ENCODE measurements around the gene ZCCHC14. TPM values are rescaled to one million over a fixed set of nuclear protein-coding genes. Genes with fewer than 3 reads are reported as not detected.
A peak's percentile ranks its signal among the peaks of the same experiment; 100 is the strongest.

The ZCCHC14 gene
- total and polyA plus RNA-seq, 2 of the 13 experiments (the other 11 are each of a cell fraction or from before 2014, with no cell fraction given) = 12.4 to 12.5 TPM

DNA sequence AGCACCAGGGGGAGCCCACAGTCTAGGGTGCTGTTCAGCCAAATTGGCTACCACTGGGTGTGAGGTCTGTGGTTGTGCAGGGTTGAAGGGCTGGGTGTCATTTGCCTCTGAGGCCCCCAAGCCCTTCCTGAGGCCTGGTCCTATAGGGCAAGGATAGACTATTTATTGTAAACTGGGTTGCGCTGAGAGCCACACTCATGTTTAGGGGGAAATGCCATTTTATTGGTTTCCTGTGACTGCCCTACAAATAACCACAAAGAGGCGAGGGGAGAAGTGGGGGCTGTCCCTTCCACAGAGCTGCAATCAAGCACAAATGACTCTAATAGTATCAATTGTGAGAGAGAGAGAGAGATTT is 3.6 kb upstream of the ZCCHC14 start (continued):
- TF ChIP-seq IRF2 (CRISPR knock-in tag; IDR thresholded peaks at IDR 0.05) (0 out of 2 replicates have a peak, but pooled peaks have one; percentile 38), SPEN (CRISPR knock-in tag; IDR thresholded peaks at IDR 0.05; ENCODE audit: low read depth) (no peak), HDAC1 (CRISPR knock-in tag; IDR thresholded peaks at IDR 0.05) (0 out of 2 replicates have a peak, but pooled peaks have one; percentile 3), ZNF619 (CRISPR knock-in tag; IDR thresholded peaks at IDR 0.05) (no peak), YEATS2 (CRISPR knock-in tag; IDR thresholded peaks at IDR 0.05; ENCODE audit: borderline replicate concordance) (no peak), HHEX (CRISPR knock-in tag; IDR thresholded peaks at IDR 0.05) (no peak), ZNF510 (CRISPR knock-in tag; IDR thresholded peaks at IDR 0.05; ENCODE audit: low read depth) (no peak), ZBTB21 (CRISPR knock-in tag; IDR thresholded peaks at IDR 0.05) (no peak), ZNF713 (CRISPR knock-in tag; IDR thresholded peaks at IDR 0.05) (0 out of 2 replicates have a peak, but pooled peaks have one; percentile 54), ZBTB20 (CRISPR knock-in tag; IDR thresholded peaks at IDR 0.05; ENCODE audit: borderline replicate concordance, low read depth) (no peak), STAG1 (CRISPR knock-in tag; IDR thresholded peaks at IDR 0.05) (peak; percentile 84), ZZZ3 (CRISPR knock-in tag; IDR thresholded peaks at IDR 0.05; ENCODE audit: borderline replicate concordance) (no peak), CBFB (CRISPR knock-in tag; IDR thresholded peaks at IDR 0.05) (no peak), ZFP36L2 (CRISPR knock-in tag; IDR thresholded peaks at IDR 0.05) (no peak)
- TF ChIP-seq, protein P1, sequence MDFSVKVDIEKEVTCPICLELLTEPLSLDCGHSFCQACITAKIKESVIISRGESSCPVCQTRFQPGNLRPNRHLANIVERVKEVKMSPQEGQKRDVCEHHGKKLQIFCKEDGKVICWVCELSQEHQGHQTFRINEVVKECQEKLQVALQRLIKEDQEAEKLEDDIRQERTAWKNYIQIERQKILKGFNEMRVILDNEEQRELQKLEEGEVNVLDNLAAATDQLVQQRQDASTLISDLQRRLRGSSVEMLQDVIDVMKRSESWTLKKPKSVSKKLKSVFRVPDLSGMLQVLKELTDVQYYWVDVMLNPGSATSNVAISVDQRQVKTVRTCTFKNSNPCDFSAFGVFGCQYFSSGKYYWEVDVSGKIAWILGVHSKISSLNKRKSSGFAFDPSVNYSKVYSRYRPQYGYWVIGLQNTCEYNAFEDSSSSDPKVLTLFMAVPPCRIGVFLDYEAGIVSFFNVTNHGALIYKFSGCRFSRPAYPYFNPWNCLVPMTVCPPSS (IDR thresholded peaks at IDR 0.05) = no peak
- TF ChIP-seq, protein P2, sequence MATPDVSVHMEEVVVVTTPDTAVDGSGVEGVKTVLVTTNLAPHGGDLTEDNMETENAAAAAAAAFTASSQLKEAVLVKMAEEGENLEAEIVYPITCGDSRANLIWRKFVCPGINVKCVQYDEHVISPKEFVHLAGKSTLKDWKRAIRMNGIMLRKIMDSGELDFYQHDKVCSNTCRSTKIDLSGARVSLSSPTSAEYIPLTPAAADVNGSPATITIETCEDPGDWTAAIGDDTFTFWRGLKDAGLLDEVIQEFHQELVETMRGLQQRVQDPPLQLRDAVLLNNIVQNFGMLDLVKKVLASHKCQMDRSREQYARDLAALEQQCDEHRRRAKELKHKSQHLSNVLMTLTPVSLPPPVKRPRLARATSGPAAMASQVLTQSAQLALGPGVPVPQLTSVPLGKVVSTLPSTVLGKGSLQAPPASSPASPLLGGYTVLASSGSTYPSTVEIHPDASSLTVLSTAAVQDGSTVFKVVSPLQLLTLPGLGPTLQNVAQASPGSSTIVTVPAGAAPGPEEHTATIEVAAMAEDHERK (CRISPR knock-in tag; IDR thresholded peaks at IDR 0.05; ENCODE audit: low read depth) = no peak
- TF ChIP-seq, protein P3, sequence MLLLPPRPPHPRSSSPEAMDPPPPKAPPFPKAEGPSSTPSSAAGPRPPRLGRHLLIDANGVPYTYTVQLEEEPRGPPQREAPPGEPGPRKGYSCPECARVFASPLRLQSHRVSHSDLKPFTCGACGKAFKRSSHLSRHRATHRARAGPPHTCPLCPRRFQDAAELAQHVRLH (CRISPR knock-in tag; IDR thresholded peaks at IDR 0.05; ENCODE audit: borderline replicate concordance, low read depth) = no peak
- TF ChIP-seq, protein P4, sequence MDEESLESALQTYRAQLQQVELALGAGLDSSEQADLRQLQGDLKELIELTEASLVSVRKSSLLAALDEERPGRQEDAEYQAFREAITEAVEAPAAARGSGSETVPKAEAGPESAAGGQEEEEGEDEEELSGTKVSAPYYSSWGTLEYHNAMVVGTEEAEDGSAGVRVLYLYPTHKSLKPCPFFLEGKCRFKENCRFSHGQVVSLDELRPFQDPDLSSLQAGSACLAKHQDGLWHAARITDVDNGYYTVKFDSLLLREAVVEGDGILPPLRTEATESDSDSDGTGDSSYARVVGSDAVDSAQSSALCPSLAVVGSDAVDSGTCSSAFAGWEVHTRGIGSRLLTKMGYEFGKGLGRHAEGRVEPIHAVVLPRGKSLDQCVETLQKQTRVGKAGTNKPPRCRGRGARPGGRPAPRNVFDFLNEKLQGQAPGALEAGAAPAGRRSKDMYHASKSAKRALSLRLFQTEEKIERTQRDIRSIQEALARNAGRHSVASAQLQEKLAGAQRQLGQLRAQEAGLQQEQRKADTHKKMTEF (CRISPR knock-in tag; IDR thresholded peaks at IDR 0.05) = no peak
- TF ChIP-seq, protein P5, sequence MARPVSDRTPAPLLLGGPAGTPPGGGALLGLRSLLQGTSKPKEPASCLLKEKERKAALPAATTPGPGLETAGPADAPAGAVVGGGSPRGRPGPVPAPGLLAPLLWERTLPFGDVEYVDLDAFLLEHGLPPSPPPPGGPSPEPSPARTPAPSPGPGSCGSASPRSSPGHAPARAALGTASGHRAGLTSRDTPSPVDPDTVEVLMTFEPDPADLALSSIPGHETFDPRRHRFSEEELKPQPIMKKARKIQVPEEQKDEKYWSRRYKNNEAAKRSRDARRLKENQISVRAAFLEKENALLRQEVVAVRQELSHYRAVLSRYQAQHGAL (CRISPR knock-in tag; IDR thresholded peaks at IDR 0.05; ENCODE audit: not compliant biosample characterization) = no peak
- TF ChIP-seq, protein P6, sequence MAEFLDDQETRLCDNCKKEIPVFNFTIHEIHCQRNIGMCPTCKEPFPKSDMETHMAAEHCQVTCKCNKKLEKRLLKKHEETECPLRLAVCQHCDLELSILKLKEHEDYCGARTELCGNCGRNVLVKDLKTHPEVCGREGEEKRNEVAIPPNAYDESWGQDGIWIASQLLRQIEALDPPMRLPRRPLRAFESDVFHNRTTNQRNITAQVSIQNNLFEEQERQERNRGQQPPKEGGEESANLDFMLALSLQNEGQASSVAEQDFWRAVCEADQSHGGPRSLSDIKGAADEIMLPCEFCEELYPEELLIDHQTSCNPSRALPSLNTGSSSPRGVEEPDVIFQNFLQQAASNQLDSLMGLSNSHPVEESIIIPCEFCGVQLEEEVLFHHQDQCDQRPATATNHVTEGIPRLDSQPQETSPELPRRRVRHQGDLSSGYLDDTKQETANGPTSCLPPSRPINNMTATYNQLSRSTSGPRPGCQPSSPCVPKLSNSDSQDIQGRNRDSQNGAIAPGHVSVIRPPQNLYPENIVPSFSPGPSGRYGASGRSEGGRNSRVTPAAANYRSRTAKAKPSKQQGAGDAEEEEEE (CRISPR knock-in tag; IDR thresholded peaks at IDR 0.05; ENCODE audit: borderline replicate concordance) = no peak
- TF ChIP-seq, protein P7, sequence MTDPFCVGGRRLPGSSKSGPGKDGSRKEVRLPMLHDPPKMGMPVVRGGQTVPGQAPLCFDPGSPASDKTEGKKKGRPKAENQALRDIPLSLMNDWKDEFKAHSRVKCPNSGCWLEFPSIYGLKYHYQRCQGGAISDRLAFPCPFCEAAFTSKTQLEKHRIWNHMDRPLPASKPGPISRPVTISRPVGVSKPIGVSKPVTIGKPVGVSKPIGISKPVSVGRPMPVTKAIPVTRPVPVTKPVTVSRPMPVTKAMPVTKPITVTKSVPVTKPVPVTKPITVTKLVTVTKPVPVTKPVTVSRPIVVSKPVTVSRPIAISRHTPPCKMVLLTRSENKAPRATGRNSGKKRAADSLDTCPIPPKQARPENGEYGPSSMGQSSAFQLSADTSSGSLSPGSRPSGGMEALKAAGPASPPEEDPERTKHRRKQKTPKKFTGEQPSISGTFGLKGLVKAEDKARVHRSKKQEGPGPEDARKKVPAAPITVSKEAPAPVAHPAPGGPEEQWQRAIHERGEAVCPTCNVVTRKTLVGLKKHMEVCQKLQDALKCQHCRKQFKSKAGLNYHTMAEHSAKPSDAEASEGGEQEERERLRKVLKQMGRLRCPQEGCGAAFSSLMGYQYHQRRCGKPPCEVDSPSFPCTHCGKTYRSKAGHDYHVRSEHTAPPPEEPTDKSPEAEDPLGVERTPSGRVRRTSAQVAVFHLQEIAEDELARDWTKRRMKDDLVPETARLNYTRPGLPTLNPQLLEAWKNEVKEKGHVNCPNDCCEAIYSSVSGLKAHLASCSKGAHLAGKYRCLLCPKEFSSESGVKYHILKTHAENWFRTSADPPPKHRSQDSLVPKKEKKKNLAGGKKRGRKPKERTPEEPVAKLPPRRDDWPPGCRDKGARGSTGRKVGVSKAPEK (CRISPR knock-in tag; IDR thresholded peaks at IDR 0.05; ENCODE audit: borderline replicate concordance) = 0 out of 2 replicates have a peak, but pooled peaks have one; percentile 26

Measured in HepG2 (cell line).